ENCODE data around the gene MFSD6. TPM values are rescaled to one million over a fixed set of nuclear protein-coding genes. Genes with fewer than 3 reads are reported as not detected.

The MFSD6 gene
- total and polyA plus RNA-seq, 11 donors: 11.8 to 75.0 (median 18.9) TPM

- intact Hi-C loops (cut with DNase I): no loop called here
Observed at GRCh38 chr2:190547886-190548285, 139.7 kb downstream of the MFSD6 start.

GRCh38 chr2:190550137-190550536, 142.0 kb downstream of the MFSD6 start:
- no peak for TF ChIP-seq CTCF (IDR thresholded peaks at IDR 0.05)
- TF ChIP-seq POLR2A (IDR thresholded peaks at IDR 0.05): no peak
- intact Hi-C loops (cut with DNase I): no loop called here
- H3K27me3 ChIP-seq: no peaks in the 10 kb centered on the region

More at GRCh38 chr2:190547886-190548285, 139.7 kb downstream of the MFSD6 start:
- no peak for ATAC-seq
- Histone ChIP-seq H3K4me1 (peaks cover 0 to 9% (median 0%) of the 10 kb centered on the region in 12 donors), H3K9me3 (peaks cover 0 to 5% (median 0%) of the 10 kb centered on the region in 12 donors), H3K36me3 (no peaks in the 10 kb centered on the region), H3K27ac (no peak overlapping the region), H3K27me3 (no peaks in the 10 kb centered on the region), H3K4me3 (no peak overlapping the region)
- TF ChIP-seq CTCF (IDR thresholded peaks at IDR 0.05) (no peak), POLR2A (IDR thresholded peaks at IDR 0.05) (no peak)
- no peak for DNase-seq

More at GRCh38 chr2:190550137-190550536, 142.0 kb downstream of the MFSD6 start:
- ATAC-seq: no peak
- DNase-seq: no peak
- H3K36me3 ChIP-seq: no peaks in the 10 kb centered on the region
- 95 to 99% (median 97%) methylated on average over 3 of the region's 3 CpGs for WGBS, 4 donors
- no peak overlapping the region for H3K27ac ChIP-seq
- H3K9me3 ChIP-seq: peaks cover 0 to 5% (median 0%) of the 10 kb centered on the region in 12 donors
- H3K4me3 ChIP-seq: no peak overlapping the region
- peaks cover 0 to 9% (median 0%) of the 10 kb centered on the region in 12 donors for H3K4me1 ChIP-seq

Other genes starting within 250 kb of the MFSD6 start
- 10 to 100 TPM in 8 of 9 donors, 1 to 10 TPM in 1; 7.7 to 25.3 (median 23.2) TPM for gene HIBCH, start 88.5 kb upstream of the MFSD6 start, total RNA-seq
- gene HIBCH, start 88.5 kb upstream of the MFSD6 start, polyA plus RNA-seq: 10 to 100 TPM in 1 of 2 donors, 1 to 10 TPM in 1; 8.4 to 15.6 TPM
- 10 to 100 TPM in 8 of 9 donors, 1 to 10 TPM in 1; 7.8 to 18.5 (median 13.1) TPM for gene INPP1, start 64.8 kb upstream of the MFSD6 start, total RNA-seq
- gene INPP1, start 64.8 kb upstream of the MFSD6 start, polyA plus RNA-seq: 10 to 100 TPM; 14.1 to 26.2 TPM
- gene NEMP2, start 126.4 kb downstream of the MFSD6 start, total RNA-seq: 1 to 10 TPM in 8 of 9 donors, under 1 TPM in 1; 0.63 to 4.6 (median 2.4) TPM
- gene NEMP2, start 126.4 kb downstream of the MFSD6 start, polyA plus RNA-seq: under 1 TPM; 0.42 to 0.73 TPM
- 10 to 100 TPM; 20.4 to 41.8 (median 31.3) TPM for gene NAB1, start 240.7 kb downstream of the MFSD6 start, total RNA-seq
- gene NAB1, start 240.7 kb downstream of the MFSD6 start, polyA plus RNA-seq: 10 to 100 TPM; 10.1 to 16.6 TPM